ENCODE measurements around the gene EDC3.

- TF ChIP-seq POLR2A (IDR thresholded peaks at IDR 0.05) (no peak), CTCF (IDR thresholded peaks at IDR 0.05) (no peak)
These were observed 78.8 kb downstream of the EDC3 start for GRCh38 chr15:74616996-74617395.
